ENCODE data around the gene ATP1A3. TPM values are rescaled to one million over a fixed set of nuclear protein-coding genes. Genes with fewer than 3 reads are reported as not detected.

The ATP1A3 gene
- total RNA-seq, 2 experiments from 2014 or later: 1.9 to 2.0 TPM

DNA sequence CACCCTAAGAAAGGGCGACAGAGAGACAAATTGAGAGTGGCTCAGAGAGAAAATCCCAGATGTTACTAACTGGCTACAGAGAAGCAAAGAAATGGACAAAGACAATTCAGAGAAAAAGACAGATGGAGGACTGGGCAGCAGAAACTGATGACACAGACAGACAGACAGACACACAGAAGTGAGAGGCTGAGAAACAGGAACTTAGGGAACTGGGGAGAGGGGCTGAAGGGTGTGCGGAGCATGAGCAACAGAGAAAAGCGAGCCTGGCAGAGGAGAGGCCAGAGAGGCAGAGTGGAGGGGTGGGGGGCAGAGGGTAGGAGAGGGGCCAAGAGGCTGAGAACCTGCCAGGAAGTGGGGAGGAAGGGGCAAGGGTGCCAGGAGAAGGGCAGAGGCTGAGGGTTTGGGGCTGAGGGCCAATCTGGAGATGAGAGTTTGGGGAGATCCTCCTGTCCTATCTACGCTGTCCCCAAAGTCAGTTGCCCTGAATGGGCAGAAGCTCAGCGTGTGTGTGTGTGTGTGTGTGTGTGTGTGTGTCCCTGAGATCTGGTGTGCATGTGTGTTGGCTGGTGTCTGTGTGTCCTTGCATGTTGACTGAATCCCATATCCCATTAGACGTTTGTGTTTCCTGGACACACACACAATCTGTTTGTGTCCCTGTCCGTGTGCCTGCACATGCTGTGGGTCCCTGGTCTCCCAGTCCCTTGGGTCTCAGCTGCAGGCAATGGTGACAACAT lies 60.2 kb downstream of the ATP1A3 start:
- Mint-ChIP-seq H3K27ac (peak overlapping the region; percentile 47), H3K9me3 (no peaks in the 10 kb centered on the region), H3K36me3 (ENCODE audit: low read depth) (peaks cover 3% of the 10 kb centered on the region), H3K27me3 (peaks cover 49% of the 10 kb centered on the region), H3K4me1 (peaks cover 47% of the 10 kb centered on the region), H3K4me3 (no peak overlapping the region)
- no peak for DNase-seq
- ChIA-PET POLR2A (no interaction called here), CTCF (interaction anchor here (0.7 to 0.9 kb wide), 2 partner anchors 11 to 28 kb away, joined by 3 to 4 read pairs; no protein-coding TSS in a partner anchor)

DNA sequence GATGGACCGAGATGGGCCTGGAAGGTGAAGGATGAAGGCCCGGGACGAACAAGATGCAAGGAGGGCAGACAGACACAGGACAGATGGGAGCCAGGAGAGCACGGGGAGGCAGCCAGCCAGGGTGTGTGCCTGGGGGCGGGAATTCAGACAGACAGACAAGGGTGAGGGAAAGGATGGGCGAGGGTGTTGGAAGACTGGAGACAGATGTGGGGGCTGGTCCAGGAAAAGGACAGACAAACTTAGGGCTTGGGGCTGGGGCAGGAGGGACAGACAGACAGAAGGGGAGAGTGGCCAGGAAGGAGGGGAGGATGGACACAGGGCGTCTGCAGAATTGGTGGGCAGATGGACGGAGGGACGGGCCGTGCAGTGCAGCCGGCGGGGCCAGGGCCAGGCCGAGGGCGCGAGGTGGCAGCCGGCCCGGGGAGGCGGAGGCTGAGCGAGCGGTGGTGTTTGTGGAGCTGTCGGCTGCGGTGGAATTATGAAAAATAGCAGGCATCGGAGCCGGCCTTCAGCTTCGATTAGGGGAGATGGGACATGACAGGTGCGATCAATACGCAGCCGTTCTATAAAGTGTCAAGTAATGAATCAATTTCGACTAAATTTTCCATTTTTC lies 61.2 kb downstream of the ATP1A3 start:
- Mint-ChIP-seq H3K36me3 (ENCODE audit: low read depth) (peaks cover 3% of the 10 kb centered on the region), H3K27me3 (peaks cover 50% of the 10 kb centered on the region)
- POLR2A ChIA-PET: no interaction called here

DNA sequence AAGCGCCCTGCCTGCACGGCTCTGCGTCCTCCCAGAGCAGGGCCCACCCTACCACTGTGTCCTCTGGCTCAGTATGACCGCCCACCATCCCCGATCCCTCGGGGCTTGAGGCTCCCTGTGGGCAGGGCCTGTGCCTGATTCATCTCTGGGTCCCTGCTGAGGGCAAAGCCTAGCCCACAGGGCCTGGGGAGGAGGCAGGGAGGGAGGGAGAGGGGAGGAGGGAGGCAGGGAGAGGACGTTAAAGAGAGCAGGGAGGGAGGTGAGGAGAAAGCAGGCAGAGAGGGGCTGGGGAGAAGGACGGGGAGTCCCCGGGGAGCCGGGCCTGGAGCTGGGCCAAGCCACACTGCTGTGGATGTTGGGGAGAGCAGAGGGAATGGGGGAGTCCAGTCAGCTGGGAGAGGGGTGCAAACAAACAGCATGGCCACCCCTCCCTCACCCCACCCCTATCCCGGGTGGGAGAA lies 61.7 kb downstream of the ATP1A3 start:
- Mint-ChIP-seq H3K27me3 (peaks cover 47% of the 10 kb centered on the region), H3K27ac (no peak overlapping the region), H3K4me3 (no peak overlapping the region), H3K4me1 (peaks cover 47% of the 10 kb centered on the region), H3K9me3 (no peaks in the 10 kb centered on the region), H3K36me3 (ENCODE audit: low read depth) (peaks cover 3% of the 10 kb centered on the region)
- DNase-seq: no peak
- ChIA-PET CTCF (interaction anchor here (0.6 to 1.5 kb wide), 4 partner anchors 11 to 73 kb away, joined by 3 to 6 read pairs (median 4); partner anchors contain the start of gene RPS19), POLR2A (no interaction called here)

More for the DNA sequence above, 61.2 kb downstream of the ATP1A3 start:
- CTCF ChIA-PET: interaction anchor here (1.2 to 1.5 kb wide), 2 partner anchors 11 to 73 kb away, joined by 4 read pairs; partner anchors contain the start of gene RPS19
- Mint-ChIP-seq H3K27ac (peak overlapping the region; percentile 26), H3K4me3 (no peak overlapping the region), H3K9me3 (no peaks in the 10 kb centered on the region), H3K4me1 (peaks cover 49% of the 10 kb centered on the region)
- DNase-seq: no peak

DNA sequence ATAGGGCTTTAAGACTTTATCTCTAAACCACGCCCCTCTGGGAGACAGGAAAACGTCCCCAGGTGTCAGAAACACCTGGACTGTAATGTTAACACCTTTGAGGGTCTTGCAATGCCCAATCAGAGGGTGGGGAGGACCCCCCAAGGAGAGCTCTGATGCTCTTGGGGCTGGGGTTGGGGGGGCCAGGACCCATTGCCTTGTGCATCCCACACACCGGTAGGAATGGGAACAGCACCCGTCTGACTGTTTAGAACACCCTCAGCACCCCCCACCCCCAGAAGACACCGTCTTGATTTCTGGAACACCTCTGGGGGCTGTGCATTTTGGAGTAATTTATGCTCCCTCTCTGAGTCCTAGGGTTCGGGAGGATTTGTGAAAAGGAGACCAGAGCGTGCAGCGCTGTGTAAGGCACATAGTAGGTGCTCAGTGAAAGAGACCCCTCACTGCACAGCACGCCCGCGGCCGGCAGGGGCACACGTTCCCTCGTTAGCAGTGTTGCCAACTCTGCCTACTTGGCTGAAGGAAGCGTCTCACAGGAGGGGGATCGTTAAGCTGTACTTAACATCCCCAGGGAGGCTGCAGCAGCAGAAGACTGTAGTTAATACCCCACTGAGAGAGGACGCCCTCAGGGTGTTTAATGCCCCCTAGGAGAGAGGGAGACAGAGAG lies 63.0 kb downstream of the ATP1A3 start:
- no peak for DNase-seq

DNA sequence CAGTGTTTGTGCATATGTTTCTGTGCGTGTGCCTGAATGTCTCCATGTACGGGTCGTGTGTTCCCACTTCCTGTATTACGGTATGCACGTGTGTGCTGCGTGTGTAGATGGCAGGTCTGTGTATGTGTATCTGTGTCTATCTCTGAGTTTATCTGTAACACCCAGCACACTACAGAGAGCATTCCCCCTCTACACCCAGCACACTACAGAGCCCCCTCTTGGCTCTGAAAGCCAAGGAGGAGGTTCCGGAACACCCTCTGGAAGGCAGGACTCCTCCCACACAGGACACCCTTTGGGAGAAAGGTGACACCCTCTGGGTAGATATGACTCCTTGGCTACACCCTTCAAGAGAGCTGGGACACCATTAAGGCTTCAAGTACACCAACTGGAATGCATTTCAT lies 63.7 kb downstream of the ATP1A3 start:
- CTCF ChIA-PET: interaction anchor here (0.6 to 1.1 kb wide), 3 partner anchors 22 to 66 kb away, joined by 3 to 4 read pairs (median 3); no protein-coding TSS in a partner anchor
- H3K36me3 Mint-ChIP-seq (ENCODE audit: low read depth): peaks cover 3% of the 10 kb centered on the region

More for the DNA sequence above, 63.0 kb downstream of the ATP1A3 start:
- H3K27me3 Mint-ChIP-seq: peaks cover 39% of the 10 kb centered on the region
- ChIA-PET CTCF (interaction anchor here (1.3 kb wide), 1 partner anchor 58 kb away, joined by 6 read pairs; no protein-coding TSS in a partner anchor), POLR2A (no interaction called here)
- peaks cover 3% of the 10 kb centered on the region for H3K36me3 Mint-ChIP-seq (ENCODE audit: low read depth)
- H3K4me1 Mint-ChIP-seq: peaks cover 43% of the 10 kb centered on the region
- H3K9me3 Mint-ChIP-seq: no peaks in the 10 kb centered on the region
- H3K4me3 Mint-ChIP-seq: no peak overlapping the region
- H3K27ac Mint-ChIP-seq: no peak overlapping the region

DNA sequence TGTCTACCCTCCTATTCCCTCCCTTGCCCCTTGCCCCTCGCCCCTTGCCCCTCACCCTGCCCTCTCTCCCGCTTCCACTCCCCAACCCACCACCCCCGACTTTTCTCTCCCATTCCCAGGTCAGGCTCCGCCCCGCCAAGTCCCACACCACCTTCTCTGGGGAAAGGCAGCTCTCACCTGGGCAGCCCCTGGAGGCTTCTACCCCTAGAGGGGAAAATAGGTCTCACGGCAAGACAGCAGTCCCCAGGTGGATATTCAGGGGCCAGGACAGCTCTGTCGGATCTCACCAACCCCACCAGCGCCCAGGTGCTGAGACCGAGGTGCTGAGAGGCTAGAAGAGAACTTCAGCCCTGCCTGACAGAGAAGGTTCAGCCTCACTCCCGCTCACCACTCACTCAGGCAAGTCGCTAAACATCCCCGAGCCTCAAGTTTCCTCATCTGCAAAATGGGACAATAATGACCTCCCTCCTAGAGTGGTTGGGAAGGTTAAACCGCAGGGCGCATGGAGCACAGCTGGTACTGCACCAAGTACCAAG lies 64.4 kb downstream of the ATP1A3 start:
- Mint-ChIP-seq H3K4me1 (peaks cover 35% of the 10 kb centered on the region), H3K9me3 (no peaks in the 10 kb centered on the region), H3K27me3 (peaks cover 29% of the 10 kb centered on the region), H3K36me3 (ENCODE audit: low read depth) (peaks cover 3% of the 10 kb centered on the region), H3K4me3 (peak overlapping the region; percentile 75), H3K27ac (peak overlapping the region; percentile 76)
- CTCF ChIA-PET: interaction anchor here (0.6 to 1.1 kb wide), 5 partner anchors 11 to 65 kb away, joined by 3 to 4 read pairs (median 3); no protein-coding TSS in a partner anchor
- no peak for DNase-seq
- POLR2A ChIA-PET: interaction anchor here (0.6 kb wide), 1 partner anchor 31 kb away, joined by 4 read pairs; no protein-coding TSS in a partner anchor

More for the DNA sequence above, 63.7 kb downstream of the ATP1A3 start:
- POLR2A ChIA-PET: no interaction called here
- Mint-ChIP-seq H3K27ac (no peak overlapping the region), H3K27me3 (peaks cover 36% of the 10 kb centered on the region), H3K4me3 (peak overlapping the region; percentile 12), H3K4me1 (peaks cover 42% of the 10 kb centered on the region), H3K9me3 (no peaks in the 10 kb centered on the region)
- DNase-seq: no peak

DNA sequence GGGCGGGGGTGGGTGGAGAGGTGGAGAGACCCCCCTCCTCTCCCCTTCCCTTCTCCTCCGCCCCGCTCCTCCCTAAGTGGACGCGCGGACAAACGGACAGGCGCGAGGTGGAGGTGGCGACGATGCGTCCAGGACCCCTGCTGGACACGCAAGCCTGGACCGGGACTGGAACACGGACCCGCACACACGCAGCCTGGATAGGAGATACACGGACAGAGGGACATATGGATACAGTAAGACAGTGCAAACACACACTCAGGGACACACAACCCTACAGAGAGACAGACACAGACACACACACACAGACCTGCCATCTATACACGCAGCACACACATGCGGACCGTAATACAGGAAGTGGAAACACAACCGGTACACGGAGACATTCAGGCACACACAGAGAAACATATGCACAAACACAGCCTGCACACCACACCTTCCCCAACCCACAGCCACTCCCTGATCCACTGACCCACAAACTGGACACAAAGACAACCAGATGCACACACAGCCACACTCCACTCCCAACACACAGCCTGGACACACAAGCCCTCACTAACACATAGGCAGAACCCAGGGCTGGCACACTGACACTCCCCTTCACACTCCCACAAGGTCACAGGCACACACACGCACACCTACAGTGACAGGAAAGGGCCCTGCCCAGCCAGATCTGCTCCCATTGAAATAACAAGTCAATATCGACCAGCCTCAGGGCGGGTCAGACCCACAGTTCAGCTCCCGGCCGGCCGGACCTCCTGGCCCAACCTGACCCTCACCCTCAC lies 65.1 kb downstream of the ATP1A3 start:
- DNase-seq: peak; percentile 54
- H3K36me3 Mint-ChIP-seq (ENCODE audit: low read depth): peaks cover 3% of the 10 kb centered on the region
- H3K4me3 Mint-ChIP-seq: peak overlapping the region; percentile 75
- H3K4me1 Mint-ChIP-seq: peaks cover 30% of the 10 kb centered on the region
- ChIA-PET POLR2A (interaction anchor here (0.6 to 1.0 kb wide), 2 partner anchors 17 to 30 kb away, joined by 4 read pairs; no protein-coding TSS in a partner anchor), CTCF (interaction anchor here (0.7 to 1.1 kb wide), 4 partner anchors 12 to 28 kb away, joined by 3 read pairs; no protein-coding TSS in a partner anchor)
- H3K27me3 Mint-ChIP-seq: peaks cover 28% of the 10 kb centered on the region
- H3K27ac Mint-ChIP-seq: peak overlapping the region; percentile 76
- no peaks in the 10 kb centered on the region for H3K9me3 Mint-ChIP-seq

DNA sequence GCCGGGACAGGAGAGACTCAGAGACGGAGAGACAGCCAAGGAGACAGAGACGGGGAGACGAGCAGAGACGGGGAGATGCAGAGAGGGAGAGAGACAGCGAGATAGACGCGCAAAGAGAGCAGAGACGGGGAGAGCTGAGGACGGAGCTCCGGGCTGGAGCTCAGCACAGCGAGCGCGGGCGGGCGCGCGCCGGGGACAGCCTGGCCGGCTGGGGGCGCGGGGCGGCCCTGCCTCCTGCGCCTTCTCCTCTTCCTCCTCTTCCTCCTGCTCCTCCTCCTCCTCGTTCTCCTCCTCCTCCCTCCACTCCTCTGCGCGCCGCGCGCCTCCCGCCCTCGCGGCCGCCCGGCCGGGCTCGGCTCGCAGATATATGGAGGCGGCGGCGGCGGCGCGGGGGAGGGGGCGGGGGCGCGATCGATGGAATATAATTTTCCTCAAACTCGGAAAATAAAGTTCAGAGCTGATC lies 65.8 kb downstream of the ATP1A3 start, which contains the start of gene ERFL:
TSS of gene ERFL (minus strand) at position 229 of the 463 bp plus-strand sequence. CDS start 15,530 bp downstream, outside the sequence.
- no peaks in the 10 kb centered on the region for H3K9me3 Mint-ChIP-seq
- peak within 1 kb of the TSS; percentile 75 for H3K4me3 Mint-ChIP-seq
- peaks cover 23% of the 10 kb centered on the region for H3K27me3 Mint-ChIP-seq
- ChIA-PET CTCF (interaction anchor here (1.0 kb wide), 1 partner anchor 29 kb away, joined by 3 read pairs; no protein-coding TSS in a partner anchor), POLR2A (interaction anchor here (1.0 kb wide), 1 partner anchor 16 kb away, joined by 4 read pairs; no protein-coding TSS in a partner anchor)
- no peak for DNase-seq
- H3K27ac Mint-ChIP-seq: peak within 1 kb of the TSS; percentile 76
- peaks cover 3% of the 10 kb centered on the region for H3K36me3 Mint-ChIP-seq (ENCODE audit: low read depth)
- peaks cover 25% of the 10 kb centered on the region for H3K4me1 Mint-ChIP-seq

DNA sequence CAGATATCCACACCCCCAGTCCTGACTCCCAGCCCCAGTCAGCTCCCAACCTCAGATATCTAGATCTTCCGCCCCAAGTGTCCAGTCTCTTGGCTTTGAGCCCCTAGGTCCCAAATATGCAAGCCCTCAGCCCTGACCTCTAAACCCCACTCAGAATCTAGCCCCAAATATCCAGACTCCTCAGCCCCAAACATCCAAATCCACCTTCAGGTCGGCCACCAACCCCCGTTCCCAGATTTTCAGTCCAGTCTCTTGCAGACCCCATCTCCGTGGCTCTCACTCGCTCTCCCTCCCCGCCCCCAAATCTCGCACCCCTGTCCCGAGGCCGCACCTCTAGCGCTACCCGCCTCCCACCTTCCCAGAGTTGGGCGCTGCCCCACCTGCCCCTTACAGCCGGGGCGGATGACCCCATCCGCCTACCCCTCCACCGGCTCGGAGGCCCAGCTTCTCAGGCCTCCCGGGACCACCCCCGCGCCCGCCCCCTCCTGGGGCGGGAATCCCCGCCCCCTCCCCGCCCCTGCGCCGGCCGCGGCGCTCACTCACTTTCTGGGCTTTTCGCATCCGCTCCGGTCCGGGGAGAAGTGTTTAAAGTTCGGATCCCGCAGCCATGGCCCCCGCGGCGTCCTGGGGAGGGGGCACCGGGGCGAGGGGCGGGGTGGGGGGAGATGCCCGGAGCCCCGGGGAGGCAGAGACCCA lies 66.4 kb downstream of the ATP1A3 start:
- ChIA-PET CTCF (interaction anchor here (1.0 kb wide), 1 partner anchor 29 kb away, joined by 3 read pairs; no protein-coding TSS in a partner anchor), POLR2A (interaction anchor here (1.0 kb wide), 1 partner anchor 16 kb away, joined by 4 read pairs; no protein-coding TSS in a partner anchor)
- peak; percentile 30 for DNase-seq
- H3K4me3 Mint-ChIP-seq: peak overlapping the region; percentile 68
- H3K27me3 Mint-ChIP-seq: peaks cover 22% of the 10 kb centered on the region
- no peaks in the 10 kb centered on the region for H3K9me3 Mint-ChIP-seq
- peaks cover 27% of the 10 kb centered on the region for H3K4me1 Mint-ChIP-seq
- no peak overlapping the region for H3K27ac Mint-ChIP-seq
- peaks cover 3% of the 10 kb centered on the region for H3K36me3 Mint-ChIP-seq (ENCODE audit: low read depth)

DNA sequence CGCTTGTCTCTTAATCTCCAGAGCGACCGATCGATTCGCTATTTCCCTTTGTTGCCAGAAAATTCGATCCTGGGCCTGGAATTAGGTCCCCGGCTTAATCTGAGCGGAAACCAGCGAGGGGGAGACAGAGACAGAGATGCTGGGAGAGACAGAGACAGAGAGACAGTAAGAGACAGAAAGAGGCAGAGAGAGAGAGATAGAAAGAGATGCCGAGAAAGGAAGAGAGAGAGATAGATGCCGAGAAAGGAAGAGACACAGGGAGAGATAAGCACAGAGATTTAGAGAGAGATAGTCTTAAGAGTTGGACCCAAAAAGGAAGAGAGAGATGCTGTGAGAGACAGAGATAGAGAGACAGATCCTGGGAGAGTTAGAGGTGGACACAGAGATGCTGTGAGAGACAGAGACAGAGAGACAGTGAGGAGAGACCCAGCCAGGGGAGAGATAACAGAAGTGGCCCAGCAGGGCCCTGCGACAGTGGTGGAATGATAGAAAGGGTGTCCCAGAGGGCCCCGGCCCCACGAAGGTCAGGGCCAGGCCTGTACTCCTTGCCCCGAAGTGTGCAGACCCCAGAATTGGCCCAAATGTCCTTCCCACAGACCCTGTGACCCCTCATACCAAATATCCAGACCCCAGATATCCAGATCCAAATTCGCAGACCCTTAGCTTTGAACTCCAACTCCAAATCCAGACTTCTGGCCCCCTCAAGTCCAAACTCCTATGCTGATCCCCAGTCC lies 67.1 kb downstream of the ATP1A3 start:
- peaks cover 31% of the 10 kb centered on the region for H3K4me1 Mint-ChIP-seq
- H3K9me3 Mint-ChIP-seq: no peaks in the 10 kb centered on the region
- no peak overlapping the region for H3K4me3 Mint-ChIP-seq
- CTCF ChIA-PET: no interaction called here
- H3K27me3 Mint-ChIP-seq: peaks cover 26% of the 10 kb centered on the region
- H3K36me3 Mint-ChIP-seq (ENCODE audit: low read depth): peaks cover 3% of the 10 kb centered on the region
- no peak overlapping the region for H3K27ac Mint-ChIP-seq
- POLR2A ChIA-PET: no interaction called here
- no peak for DNase-seq
